ENCODE results near the gene SSRP1. TPM values are rescaled to one million over a fixed set of nuclear protein-coding genes. Genes with fewer than 3 reads are reported as not detected.
A peak's percentile ranks its signal among the peaks of the same experiment; 100 is the strongest.

Gene SSRP1
- total RNA-seq, 1 donor from 2014 or later = 64.7 TPM

DNA sequence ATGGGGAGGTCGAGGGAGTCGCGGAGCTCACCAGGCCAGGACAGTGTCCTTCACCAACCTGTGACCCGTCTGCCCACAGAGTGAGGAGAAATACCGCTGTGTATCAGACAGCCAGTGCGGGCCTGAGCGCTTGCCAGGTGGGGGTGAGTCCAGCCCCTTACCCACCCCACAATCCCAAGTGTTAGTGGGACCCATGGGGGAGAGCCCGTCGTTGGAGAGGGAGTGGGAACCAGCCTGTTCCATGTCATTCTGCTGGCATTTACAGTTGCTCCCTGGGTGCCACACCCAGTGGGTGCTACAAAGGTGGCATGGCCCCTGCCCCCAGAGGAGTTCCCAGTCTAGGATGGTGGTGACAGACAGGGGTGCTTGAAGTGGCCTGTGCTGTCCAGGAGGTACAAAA, 11.6 kb upstream of the SSRP1 start:
- H3K4me3 ChIP-seq = no peak overlapping the region
- TF ChIP-seq, protein P1, sequence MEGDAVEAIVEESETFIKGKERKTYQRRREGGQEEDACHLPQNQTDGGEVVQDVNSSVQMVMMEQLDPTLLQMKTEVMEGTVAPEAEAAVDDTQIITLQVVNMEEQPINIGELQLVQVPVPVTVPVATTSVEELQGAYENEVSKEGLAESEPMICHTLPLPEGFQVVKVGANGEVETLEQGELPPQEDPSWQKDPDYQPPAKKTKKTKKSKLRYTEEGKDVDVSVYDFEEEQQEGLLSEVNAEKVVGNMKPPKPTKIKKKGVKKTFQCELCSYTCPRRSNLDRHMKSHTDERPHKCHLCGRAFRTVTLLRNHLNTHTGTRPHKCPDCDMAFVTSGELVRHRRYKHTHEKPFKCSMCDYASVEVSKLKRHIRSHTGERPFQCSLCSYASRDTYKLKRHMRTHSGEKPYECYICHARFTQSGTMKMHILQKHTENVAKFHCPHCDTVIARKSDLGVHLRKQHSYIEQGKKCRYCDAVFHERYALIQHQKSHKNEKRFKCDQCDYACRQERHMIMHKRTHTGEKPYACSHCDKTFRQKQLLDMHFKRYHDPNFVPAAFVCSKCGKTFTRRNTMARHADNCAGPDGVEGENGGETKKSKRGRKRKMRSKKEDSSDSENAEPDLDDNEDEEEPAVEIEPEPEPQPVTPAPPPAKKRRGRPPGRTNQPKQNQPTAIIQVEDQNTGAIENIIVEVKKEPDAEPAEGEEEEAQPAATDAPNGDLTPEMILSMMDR (IDR thresholded peaks at IDR 0.05) = no peak
- no peaks in the 10 kb centered on the region for H3K36me3 ChIP-seq
- DNase-seq = no peak
- no peak overlapping the region for H3K27ac ChIP-seq
- ATAC-seq = no peak
- H3K27me3 ChIP-seq = no peaks in the 10 kb centered on the region
- intact Hi-C loops (cut with DNase I) = no loop called here
- H3K9me3 ChIP-seq = no peaks in the 10 kb centered on the region
- no peaks in the 10 kb centered on the region for H3K4me1 ChIP-seq

DNA sequence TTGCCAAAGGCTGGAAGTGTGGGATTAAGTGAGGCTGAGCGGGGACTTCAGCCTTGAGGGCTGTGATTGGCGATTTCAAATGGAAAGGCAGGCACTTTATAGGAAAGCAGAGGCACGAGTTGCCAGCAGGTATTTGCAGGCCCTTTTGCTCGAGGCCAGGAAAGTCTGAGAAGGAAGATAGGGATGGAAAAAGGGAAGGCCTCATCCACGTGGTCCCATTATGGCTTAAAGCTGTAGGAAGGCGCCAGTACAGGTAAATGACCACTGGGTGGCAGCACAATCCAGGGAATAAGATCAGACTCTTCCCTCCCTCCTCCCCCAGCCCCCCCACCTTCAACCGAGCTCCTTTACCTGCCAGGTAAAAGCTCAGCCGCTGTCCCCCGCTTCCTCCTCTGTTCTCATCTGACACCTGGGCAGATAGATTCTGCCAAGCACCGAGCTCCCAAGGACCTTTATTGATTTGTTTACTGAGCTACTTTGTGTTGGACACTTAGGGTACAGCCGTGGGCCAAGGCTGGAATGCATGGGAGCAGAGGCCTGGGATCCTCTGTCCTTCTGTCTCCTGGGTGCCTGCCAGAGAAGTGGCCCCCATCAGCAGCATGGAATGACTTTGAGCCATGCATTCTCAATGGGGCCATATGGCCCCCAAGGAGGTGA, 10.0 kb upstream of the SSRP1 start:
- Histone ChIP-seq H3K36me3 (no peaks in the 10 kb centered on the region), H3K4me3 (no peak overlapping the region), H3K27me3 (no peaks in the 10 kb centered on the region), H3K4me1 (no peaks in the 10 kb centered on the region), H3K9me3 (no peaks in the 10 kb centered on the region), H3K27ac (no peak overlapping the region)
- peak; percentile 78 for DNase-seq
- TF ChIP-seq, protein P1 (IDR thresholded peaks at IDR 0.05) = peak; percentile 91
- intact Hi-C loops (cut with DNase I) = no loop called here
- peak; percentile 92 for ATAC-seq

DNA sequence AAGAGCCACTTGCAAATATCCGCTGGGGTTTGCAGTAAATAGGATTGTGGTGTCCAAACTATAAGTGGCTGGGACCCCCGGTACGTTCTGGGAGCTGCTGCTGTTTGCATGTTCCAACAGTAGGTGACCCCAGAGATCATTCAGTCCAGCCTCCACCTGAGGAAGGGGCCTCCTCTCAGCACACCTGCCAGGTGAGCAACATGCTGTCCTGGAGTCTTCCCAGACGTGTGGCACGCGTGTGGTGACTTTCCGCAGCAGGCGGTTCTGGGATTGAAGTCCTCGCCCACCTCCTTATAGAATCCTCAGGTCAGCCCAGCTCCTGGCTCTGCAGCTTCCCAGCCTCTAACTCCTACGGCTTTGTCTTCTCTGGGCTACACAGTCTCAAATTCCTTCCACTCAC, 9.1 kb upstream of the SSRP1 start:
- intact Hi-C loops (cut with DNase I) = no loop called here
- Histone ChIP-seq H3K9me3 (no peaks in the 10 kb centered on the region), H3K27ac (no peak overlapping the region), H3K36me3 (no peaks in the 10 kb centered on the region), H3K4me1 (no peaks in the 10 kb centered on the region), H3K27me3 (no peaks in the 10 kb centered on the region), H3K4me3 (no peak overlapping the region)
- ATAC-seq (no peak), DNase-seq (no peak)
- TF ChIP-seq, protein P1 (IDR thresholded peaks at IDR 0.05) = no peak

DNA sequence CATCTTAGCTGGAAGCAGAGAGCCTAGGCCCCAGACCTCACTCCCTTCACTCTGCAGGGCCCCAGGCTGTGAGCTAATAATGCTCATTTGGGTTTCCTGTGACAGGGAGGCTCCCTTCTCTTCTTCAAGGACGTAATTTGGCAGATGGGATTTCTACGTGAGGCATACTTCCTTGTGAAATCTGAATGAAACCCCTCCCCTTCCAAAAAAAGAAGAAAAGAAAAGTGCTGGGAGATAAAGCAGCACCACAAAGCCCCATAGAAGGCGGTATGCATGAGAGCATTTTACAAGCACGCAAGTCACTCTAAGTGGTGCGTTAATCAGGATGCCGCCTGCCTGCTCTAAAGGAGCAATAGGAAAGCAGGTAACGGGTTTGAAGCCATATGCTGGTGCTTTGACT, 8.1 kb upstream of the SSRP1 start:
- Histone ChIP-seq H3K36me3 (no peaks in the 10 kb centered on the region), H3K9me3 (no peaks in the 10 kb centered on the region), H3K4me1 (no peaks in the 10 kb centered on the region), H3K27me3 (no peaks in the 10 kb centered on the region), H3K4me3 (no peak overlapping the region), H3K27ac (no peak overlapping the region)
- TF ChIP-seq, protein P1 (IDR thresholded peaks at IDR 0.05) = no peak
- ATAC-seq = no peak
- intact Hi-C loops (cut with DNase I) = no loop called here
- DNase-seq = no peak

DNA sequence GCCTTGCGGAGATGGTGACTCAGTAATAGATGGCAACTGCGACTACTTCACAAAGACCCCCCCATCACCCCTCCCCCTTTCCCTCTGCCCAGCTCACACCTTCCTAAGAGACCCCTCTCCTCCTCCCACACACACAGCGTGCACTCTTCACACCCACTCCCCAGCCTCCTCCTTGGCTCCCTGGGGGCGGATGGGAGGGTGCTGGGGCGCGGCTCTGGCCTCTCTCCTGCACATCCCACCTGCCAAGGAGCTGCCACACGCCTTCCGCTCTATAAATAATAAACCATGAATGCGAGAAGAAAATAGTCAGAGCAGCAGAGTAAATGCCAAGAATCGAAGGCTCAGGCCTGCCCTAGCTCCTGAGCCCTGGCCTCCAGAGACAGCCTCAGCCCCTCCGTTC, 7.0 kb upstream of the SSRP1 start:
- TF ChIP-seq, protein P1 (IDR thresholded peaks at IDR 0.05) = no peak
- Histone ChIP-seq H3K27me3 (no peaks in the 10 kb centered on the region), H3K36me3 (no peaks in the 10 kb centered on the region), H3K4me3 (no peak overlapping the region), H3K4me1 (no peaks in the 10 kb centered on the region), H3K27ac (no peak overlapping the region), H3K9me3 (no peaks in the 10 kb centered on the region)
- intact Hi-C loops (cut with DNase I) = no loop called here
- ATAC-seq = no peak
- no peak for DNase-seq
